ENCODE data around the gene CEP112.

DNA sequence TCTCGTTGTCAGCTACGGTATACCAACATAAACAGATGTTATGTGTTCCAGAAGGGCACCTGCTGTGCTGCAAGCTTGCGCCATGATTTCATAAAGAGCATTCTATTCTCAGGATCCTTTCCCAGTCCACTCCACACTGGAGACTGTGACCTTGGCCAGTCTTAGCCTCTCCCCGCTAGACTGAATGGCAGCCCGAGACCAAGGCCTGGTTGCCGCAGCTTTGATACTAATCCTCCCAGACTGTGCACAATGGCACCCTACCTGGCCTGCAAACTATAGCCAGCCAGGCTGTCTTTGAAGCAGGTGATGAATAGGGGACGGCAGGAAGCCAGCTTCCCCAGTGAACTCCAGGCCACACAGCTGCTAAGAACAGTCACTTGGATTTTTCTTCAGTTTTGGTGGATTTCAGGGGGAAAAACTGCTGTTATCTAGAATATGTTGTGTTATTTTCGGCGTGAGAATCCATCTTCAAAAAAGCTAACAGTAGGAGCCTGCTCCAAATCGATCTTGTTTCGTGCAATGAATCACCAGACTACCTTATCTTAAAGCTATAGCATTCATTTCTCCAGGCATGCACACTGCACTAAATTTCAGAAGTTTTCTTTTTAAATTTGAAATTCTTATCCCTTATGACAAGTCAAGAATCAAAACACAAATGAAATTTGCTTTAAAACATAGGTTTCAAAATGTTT lies 289.0 kb downstream of the CEP112 start:
- no peak for TF ChIP-seq SIN3A (IDR thresholded peaks at IDR 0.05; ENCODE audit: borderline replicate concordance, insufficient read depth, low read depth, low read length)
- TF ChIP-seq, protein P1, sequence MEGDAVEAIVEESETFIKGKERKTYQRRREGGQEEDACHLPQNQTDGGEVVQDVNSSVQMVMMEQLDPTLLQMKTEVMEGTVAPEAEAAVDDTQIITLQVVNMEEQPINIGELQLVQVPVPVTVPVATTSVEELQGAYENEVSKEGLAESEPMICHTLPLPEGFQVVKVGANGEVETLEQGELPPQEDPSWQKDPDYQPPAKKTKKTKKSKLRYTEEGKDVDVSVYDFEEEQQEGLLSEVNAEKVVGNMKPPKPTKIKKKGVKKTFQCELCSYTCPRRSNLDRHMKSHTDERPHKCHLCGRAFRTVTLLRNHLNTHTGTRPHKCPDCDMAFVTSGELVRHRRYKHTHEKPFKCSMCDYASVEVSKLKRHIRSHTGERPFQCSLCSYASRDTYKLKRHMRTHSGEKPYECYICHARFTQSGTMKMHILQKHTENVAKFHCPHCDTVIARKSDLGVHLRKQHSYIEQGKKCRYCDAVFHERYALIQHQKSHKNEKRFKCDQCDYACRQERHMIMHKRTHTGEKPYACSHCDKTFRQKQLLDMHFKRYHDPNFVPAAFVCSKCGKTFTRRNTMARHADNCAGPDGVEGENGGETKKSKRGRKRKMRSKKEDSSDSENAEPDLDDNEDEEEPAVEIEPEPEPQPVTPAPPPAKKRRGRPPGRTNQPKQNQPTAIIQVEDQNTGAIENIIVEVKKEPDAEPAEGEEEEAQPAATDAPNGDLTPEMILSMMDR (IDR thresholded peaks at IDR 0.05), result no peak
- no peak for TF ChIP-seq POLR2AphosphoS5 (IDR thresholded peaks at IDR 0.05; ENCODE audit: low read depth, low read length)
- TF ChIP-seq, protein P2, sequence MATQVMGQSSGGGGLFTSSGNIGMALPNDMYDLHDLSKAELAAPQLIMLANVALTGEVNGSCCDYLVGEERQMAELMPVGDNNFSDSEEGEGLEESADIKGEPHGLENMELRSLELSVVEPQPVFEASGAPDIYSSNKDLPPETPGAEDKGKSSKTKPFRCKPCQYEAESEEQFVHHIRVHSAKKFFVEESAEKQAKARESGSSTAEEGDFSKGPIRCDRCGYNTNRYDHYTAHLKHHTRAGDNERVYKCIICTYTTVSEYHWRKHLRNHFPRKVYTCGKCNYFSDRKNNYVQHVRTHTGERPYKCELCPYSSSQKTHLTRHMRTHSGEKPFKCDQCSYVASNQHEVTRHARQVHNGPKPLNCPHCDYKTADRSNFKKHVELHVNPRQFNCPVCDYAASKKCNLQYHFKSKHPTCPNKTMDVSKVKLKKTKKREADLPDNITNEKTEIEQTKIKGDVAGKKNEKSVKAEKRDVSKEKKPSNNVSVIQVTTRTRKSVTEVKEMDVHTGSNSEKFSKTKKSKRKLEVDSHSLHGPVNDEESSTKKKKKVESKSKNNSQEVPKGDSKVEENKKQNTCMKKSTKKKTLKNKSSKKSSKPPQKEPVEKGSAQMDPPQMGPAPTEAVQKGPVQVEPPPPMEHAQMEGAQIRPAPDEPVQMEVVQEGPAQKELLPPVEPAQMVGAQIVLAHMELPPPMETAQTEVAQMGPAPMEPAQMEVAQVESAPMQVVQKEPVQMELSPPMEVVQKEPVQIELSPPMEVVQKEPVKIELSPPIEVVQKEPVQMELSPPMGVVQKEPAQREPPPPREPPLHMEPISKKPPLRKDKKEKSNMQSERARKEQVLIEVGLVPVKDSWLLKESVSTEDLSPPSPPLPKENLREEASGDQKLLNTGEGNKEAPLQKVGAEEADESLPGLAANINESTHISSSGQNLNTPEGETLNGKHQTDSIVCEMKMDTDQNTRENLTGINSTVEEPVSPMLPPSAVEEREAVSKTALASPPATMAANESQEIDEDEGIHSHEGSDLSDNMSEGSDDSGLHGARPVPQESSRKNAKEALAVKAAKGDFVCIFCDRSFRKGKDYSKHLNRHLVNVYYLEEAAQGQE (IDR thresholded peaks at IDR 0.05; ENCODE audit: insufficient read depth in 1 of 2, low read depth in 2 of 2, low read length in 1 of 2), result no peak
